ENCODE data around the gene CPA2. TPM values are rescaled to one million over a fixed set of nuclear protein-coding genes. Genes with fewer than 3 reads are reported as not detected.

CPA2 gene
- total and polyA plus RNA-seq, 3 donors from 2014 or later = 1.1 to 2.4 (median 1.4) TPM

- no peak overlapping the region for H3K27ac ChIP-seq
- H3K36me3 ChIP-seq (ENCODE audit: low read depth, missing control alignments) = no peaks in the 10 kb centered on the region
- WGBS, 2 donors = 92 to 93% methylated on average over 3 of the region's 3 CpGs
- no peaks in the 10 kb centered on the region for H3K4me1 ChIP-seq
- H3K27me3 ChIP-seq = no peaks in the 10 kb centered on the region
- no peaks in the 10 kb centered on the region for H3K9me3 ChIP-seq
- no peak for DNase-seq
- intact Hi-C loops (cut with DNase I; ENCODE audit: low total_unique reads) = no loop called here
- TF ChIP-seq CTCF (IDR thresholded peaks at IDR 0.05) (no peak), POLR2A (IDR thresholded peaks at IDR 0.05) (no peak)
- no peak overlapping the region for H3K4me3 ChIP-seq
Observed at GRCh38 chr7:130329681-130330080, 63.0 kb downstream of the CPA2 start.

- intact Hi-C loops (cut with DNase I; ENCODE audit: low total_unique reads) = no loop called here
- Histone ChIP-seq H3K36me3 (ENCODE audit: low read depth, missing control alignments) (no peaks in the 10 kb centered on the region), H3K27me3 (no peaks in the 10 kb centered on the region), H3K4me3 (no peak overlapping the region), H3K27ac (no peak overlapping the region), H3K9me3 (no peaks in the 10 kb centered on the region), H3K4me1 (no peaks in the 10 kb centered on the region)
- DNase-seq = no peak
- 96 to 97% methylated on average over 4 of the region's 4 CpGs for WGBS, 2 donors
- TF ChIP-seq CTCF (IDR thresholded peaks at IDR 0.05) (no peak), POLR2A (IDR thresholded peaks at IDR 0.05) (no peak)
Observed at GRCh38 chr7:130332259-130333053, 65.8 kb downstream of the CPA2 start.

DNA sequence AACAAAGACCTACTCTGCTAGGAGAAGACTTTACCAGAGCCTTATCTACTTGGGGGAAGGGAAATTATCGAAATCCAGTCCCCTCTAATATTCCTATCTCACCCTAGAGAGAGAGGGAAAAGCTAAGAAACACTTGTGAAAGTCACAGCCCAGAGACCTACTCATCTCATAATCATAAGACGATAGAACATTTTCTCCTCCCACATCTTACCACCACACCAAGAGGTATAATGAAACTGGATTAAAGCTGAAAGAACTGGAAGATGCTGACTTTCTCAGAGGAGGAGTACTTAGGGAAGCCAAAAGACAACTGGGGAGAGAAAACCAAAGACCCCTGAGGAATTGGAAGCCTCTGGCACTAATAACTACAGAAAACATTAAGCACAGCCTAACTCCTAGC is 67.2 kb downstream of the CPA2 start:
- H3K36me3 ChIP-seq (ENCODE audit: low read depth, missing control alignments) = no peaks in the 10 kb centered on the region
- no peak overlapping the region for H3K27ac ChIP-seq
- 74 to 77% methylated on average over 2 of the region's 2 CpGs for WGBS, 2 donors
- H3K4me3 ChIP-seq = no peak overlapping the region
- H3K9me3 ChIP-seq = no peaks in the 10 kb centered on the region
- intact Hi-C loops (cut with DNase I; ENCODE audit: low total_unique reads) = no loop called here
- no peaks in the 10 kb centered on the region for H3K4me1 ChIP-seq
- DNase-seq = no peak
- TF ChIP-seq POLR2A (IDR thresholded peaks at IDR 0.05) = no peak
- TF ChIP-seq CTCF (IDR thresholded peaks at IDR 0.05) = no peak
- H3K27me3 ChIP-seq = no peaks in the 10 kb centered on the region

GRCh38 chr7:130334274-130334673 is 67.6 kb downstream of the CPA2 start:
- Histone ChIP-seq H3K4me1 (no peaks in the 10 kb centered on the region), H3K4me3 (no peak overlapping the region), H3K36me3 (ENCODE audit: low read depth, missing control alignments) (no peaks in the 10 kb centered on the region), H3K27ac (no peak overlapping the region), H3K9me3 (no peaks in the 10 kb centered on the region), H3K27me3 (no peaks in the 10 kb centered on the region)
- 53 to 57% methylated on average over 6 of the region's 6 CpGs for WGBS, 2 donors
- DNase-seq = peak; percentile 21
- TF ChIP-seq POLR2A (IDR thresholded peaks at IDR 0.05) = no peak
- TF ChIP-seq CTCF (IDR thresholded peaks at IDR 0.05) = no peak
- intact Hi-C loops (cut with DNase I; ENCODE audit: low total_unique reads) = no loop called here
